ENCODE data around the gene ACBD3. TPM values are rescaled to one million over a fixed set of nuclear protein-coding genes. Genes with fewer than 3 reads are reported as not detected.
A peak's percentile ranks its signal among the peaks of the same experiment; 100 is the strongest.

ACBD3 gene
- total RNA-seq, 5 donors from 2014 or later (not counting 1 experiment from before 2014, with no cell fraction given) = 21.7 to 26.2 (median 22.5) TPM

- Mint-ChIP-seq H3K9me3 (no peaks in the 10 kb centered on the region), H3K27ac (peak overlapping the region in 1 of 2 donors; percentile 46), H3K4me3 (no peak overlapping the region), H3K36me3 (no peaks in the 10 kb centered on the region), H3K27me3 (no peaks in the 10 kb centered on the region), H3K4me1 (peaks cover 22 to 36% (median 25%) of the 10 kb centered on the region in 3 donors)
- ChIA-PET CTCF (interaction anchor here (0.5 to 1.2 kb wide), 4 partner anchors 21 to 66 kb away, joined by 3 to 5 read pairs (median 4); no protein-coding TSS in a partner anchor), POLR2A (interaction anchor here in 1 of 2 donors (0.9 kb wide), 1 partner anchor 66 kb away, joined by 4 read pairs; no protein-coding TSS in a partner anchor)
- Histone ChIP-seq H3K27me3 (replicated peaks in 1 of 2; ENCODE audit: control insufficient read depth in 2 of 2, extremely low read depth in 1 of 2, insufficient read depth in 2 of 2, low read length in 1 of 2) (peaks cover 0 to 18% of the 10 kb centered on the region in 2 experiments), H3K4me3 (ENCODE audit: control insufficient read depth in 1 of 2, extremely low read depth in 1 of 2, low read length in 1 of 2) (no peak overlapping the region), H3K4me1 (ENCODE audit: control insufficient read depth in 1 of 2, extremely low read depth in 1 of 2, insufficient read depth in 2 of 2, low read length in 2 of 2) (peaks cover 2 to 26% of the 10 kb centered on the region in 2 experiments), H3K27ac (ENCODE audit: low read length) (no peak overlapping the region), H3K9me3 (no peaks in the 10 kb centered on the region), H3K36me3 (ENCODE audit: control insufficient read depth in 2 of 2, extremely low read depth in 1 of 2, insufficient read depth in 1 of 2, low read length in 1 of 2) (no peaks in the 10 kb centered on the region)
- no peak for ATAC-seq (replicated peaks in 1 of 4)
- 100% methylated on average over 6 of the region's 8 CpGs for WGBS (ENCODE audit: insufficient coverage)
- no peak for DNase-seq
Observed at GRCh38 chr1:226128487-226129075, 58.0 kb downstream of the ACBD3 start.

- Histone ChIP-seq H3K4me1 (ENCODE audit: control insufficient read depth in 1 of 2, extremely low read depth in 1 of 2, insufficient read depth in 2 of 2, low read length in 2 of 2) (peaks cover 2 to 37% of the 10 kb centered on the region in 2 experiments), H3K36me3 (ENCODE audit: control insufficient read depth in 2 of 2, extremely low read depth in 1 of 2, insufficient read depth in 1 of 2, low read length in 1 of 2) (no peaks in the 10 kb centered on the region), H3K4me3 (ENCODE audit: control insufficient read depth in 1 of 2, extremely low read depth in 1 of 2, low read length in 1 of 2) (no peak overlapping the region), H3K9me3 (no peaks in the 10 kb centered on the region), H3K27ac (ENCODE audit: low read length) (no peak overlapping the region), H3K27me3 (replicated peaks in 1 of 2; ENCODE audit: control insufficient read depth in 2 of 2, extremely low read depth in 1 of 2, insufficient read depth in 2 of 2, low read length in 1 of 2) (peaks cover 0 to 13% of the 10 kb centered on the region in 2 experiments)
- Mint-ChIP-seq H3K9me3 (no peaks in the 10 kb centered on the region), H3K36me3 (no peaks in the 10 kb centered on the region), H3K27me3 (no peaks in the 10 kb centered on the region), H3K4me3 (no peak overlapping the region), H3K4me1 (peaks cover 30 to 43% (median 34%) of the 10 kb centered on the region in 3 donors), H3K27ac (peak overlapping the region in 1 of 2 donors; percentile 24)
- 86% methylated on average over 29 of the region's 31 CpGs for WGBS (ENCODE audit: insufficient coverage)
- CTCF ChIA-PET = interaction anchor here (0.6 to 2.4 kb wide), 7 partner anchors 71 to 633 kb away, joined by 3 to 25 read pairs (median 4); no protein-coding TSS in a partner anchor
- ATAC-seq (replicated peaks in 1 of 4) (no peak), DNase-seq (no peak)
- POLR2A ChIA-PET = no interaction called here
Observed at GRCh38 chr1:226126824-226127569, 59.5 kb downstream of the ACBD3 start.

- Mint-ChIP-seq H3K4me1 (peaks cover 34 to 47% (median 34%) of the 10 kb centered on the region in 3 donors), H3K27ac (no peak overlapping the region), H3K4me3 (no peak overlapping the region), H3K36me3 (no peaks in the 10 kb centered on the region), H3K9me3 (no peaks in the 10 kb centered on the region), H3K27me3 (no peaks in the 10 kb centered on the region)
- peak in 1 of 35 experiments; percentile 54 for DNase-seq
- no peaks in the 10 kb centered on the region for H3K36me3 ChIP-seq (ENCODE audit: control insufficient read depth in 2 of 2, extremely low read depth in 1 of 2, insufficient read depth in 1 of 2, low read length in 1 of 2)
- no peak for ATAC-seq (replicated peaks in 1 of 4)
- no peak overlapping the region for H3K27ac ChIP-seq (ENCODE audit: low read length)
- peaks cover 0 to 13% of the 10 kb centered on the region in 2 experiments for H3K27me3 ChIP-seq (replicated peaks in 1 of 2; ENCODE audit: control insufficient read depth in 2 of 2, extremely low read depth in 1 of 2, insufficient read depth in 2 of 2, low read length in 1 of 2)
- 100% methylated on average over 5 of the region's 10 CpGs for WGBS (ENCODE audit: insufficient coverage)
- POLR2A ChIA-PET = no interaction called here
- H3K4me3 ChIP-seq (ENCODE audit: control insufficient read depth in 1 of 2, extremely low read depth in 1 of 2, low read length in 1 of 2) = no peak overlapping the region
- CTCF ChIA-PET = interaction anchor here (0.5 to 2.4 kb wide), 25 partner anchors 14 to 208 kb away, joined by 3 to 25 read pairs (median 4); no protein-coding TSS in a partner anchor
- no peaks in the 10 kb centered on the region for H3K9me3 ChIP-seq
- H3K4me1 ChIP-seq (ENCODE audit: control insufficient read depth in 1 of 2, extremely low read depth in 1 of 2, insufficient read depth in 2 of 2, low read length in 2 of 2) = peaks cover 6 to 42% of the 10 kb centered on the region in 2 experiments
Observed at GRCh38 chr1:226125831-226126230, 60.7 kb downstream of the ACBD3 start.

GRCh38 chr1:226125097-226125630 is 61.4 kb downstream of the ACBD3 start:
- POLR2A ChIA-PET = no interaction called here
- peaks cover 0 to 13% of the 10 kb centered on the region in 2 experiments for H3K27me3 ChIP-seq (replicated peaks in 1 of 2; ENCODE audit: control insufficient read depth in 2 of 2, extremely low read depth in 1 of 2, insufficient read depth in 2 of 2, low read length in 1 of 2)
- ATAC-seq (replicated peaks in 1 of 4) (peak in 2 of 4 experiments; percentile 20 to 25), DNase-seq (peak; percentile 62 to 92 (median 83))
- no peak overlapping the region for H3K27ac ChIP-seq (ENCODE audit: low read length)
- Mint-ChIP-seq H3K36me3 (no peaks in the 10 kb centered on the region), H3K27ac (peak overlapping the region; percentile 68 to 84), H3K4me1 (peaks cover 34 to 53% (median 37%) of the 10 kb centered on the region in 3 donors), H3K9me3 (no peaks in the 10 kb centered on the region), H3K27me3 (no peaks in the 10 kb centered on the region), H3K4me3 (no peak overlapping the region)
- CTCF ChIA-PET = interaction anchor here (0.5 to 2.4 kb wide), 25 partner anchors 14 to 319 kb away, joined by 3 to 25 read pairs (median 4); no protein-coding TSS in a partner anchor
- peaks cover 9 to 49% of the 10 kb centered on the region in 2 experiments for H3K4me1 ChIP-seq (ENCODE audit: control insufficient read depth in 1 of 2, extremely low read depth in 1 of 2, insufficient read depth in 2 of 2, low read length in 2 of 2)
- H3K4me3 ChIP-seq (ENCODE audit: control insufficient read depth in 1 of 2, extremely low read depth in 1 of 2, low read length in 1 of 2) = no peak overlapping the region
- H3K9me3 ChIP-seq = no peaks in the 10 kb centered on the region
- 3% methylated on average over 12 of the region's 12 CpGs for WGBS (ENCODE audit: insufficient coverage)
- no peaks in the 10 kb centered on the region for H3K36me3 ChIP-seq (ENCODE audit: control insufficient read depth in 2 of 2, extremely low read depth in 1 of 2, insufficient read depth in 1 of 2, low read length in 1 of 2)

GRCh38 chr1:226123591-226124471 is 62.7 kb downstream of the ACBD3 start:
- CTCF ChIA-PET = interaction anchor here (0.6 to 1.8 kb wide), 6 partner anchors 12 to 320 kb away, joined by 3 to 12 read pairs (median 6); no protein-coding TSS in a partner anchor
- no peak for ATAC-seq (replicated peaks in 1 of 4)
- Mint-ChIP-seq H3K4me3 (peak overlapping the region; percentile 76 to 82 (median 79)), H3K36me3 (no peaks in the 10 kb centered on the region), H3K27me3 (no peaks in the 10 kb centered on the region), H3K4me1 (peaks cover 34 to 56% (median 37%) of the 10 kb centered on the region in 3 donors), H3K9me3 (no peaks in the 10 kb centered on the region), H3K27ac (peak overlapping the region; percentile 95 to 97)
- H3K9me3 ChIP-seq = no peaks in the 10 kb centered on the region
- no peaks in the 10 kb centered on the region for H3K36me3 ChIP-seq (ENCODE audit: control insufficient read depth in 2 of 2, extremely low read depth in 1 of 2, insufficient read depth in 1 of 2, low read length in 1 of 2)
- H3K27ac ChIP-seq (ENCODE audit: low read length) = peak overlapping the region; percentile 74
- H3K27me3 ChIP-seq (replicated peaks in 1 of 2; ENCODE audit: control insufficient read depth in 2 of 2, extremely low read depth in 1 of 2, insufficient read depth in 2 of 2, low read length in 1 of 2) = peaks cover 0 to 17% of the 10 kb centered on the region in 2 experiments
- peak in 1 of 35 experiments; percentile 17 for DNase-seq
- POLR2A ChIA-PET = no interaction called here
- 92% methylated on average over 11 of the region's 14 CpGs for WGBS (ENCODE audit: insufficient coverage)
- no peak overlapping the region for H3K4me3 ChIP-seq (ENCODE audit: control insufficient read depth in 1 of 2, extremely low read depth in 1 of 2, low read length in 1 of 2)
- peaks cover 9 to 49% of the 10 kb centered on the region in 2 experiments for H3K4me1 ChIP-seq (ENCODE audit: control insufficient read depth in 1 of 2, extremely low read depth in 1 of 2, insufficient read depth in 2 of 2, low read length in 2 of 2)
